GM12878 (cell line): Measurements from ENCODE around the gene CIB4. TPM values are rescaled to one million over a fixed set of nuclear protein-coding genes. Genes with fewer than 3 reads are reported as not detected.

Experiments used
- ATAC-seq: fragments of 200-7000 bp; cut with Tn5 transposase; 3 replicates; pipeline ENCODE4 v1.9.1; 2020; ENCODE audit warnings: mild to moderate bottlenecking, moderate library complexity
- BruUV-seq: library from RNA; stranded (reverse); fragments of 400-500 nt; replicated peaks from 2 replicates; lab custom pipeline; 2021; lab: Mats Ljungman, UMichigan
- CTCF ChIA-PET: fragments of 300-600 bp; sonication (Branson Sonifier 250); formaldehyde crosslinking; extraction: SDS; loops from one replicate; lab custom pipeline; 2021; ENCODE audit warnings: inconsistent platforms; lab: Yijun Ruan, JAX
- POLR2A ChIA-PET: fragments of 350-600 bp; formaldehyde crosslinking; extraction: SDS; loops from one replicate; lab custom pipeline; 2021; ENCODE audit warnings: inconsistent platforms; lab: Charles Lee
- RAD21 ChIA-PET: fragments of 300-600 bp; sonication (Branson Sonifier 250); formaldehyde crosslinking; loops from one replicate; lab custom pipeline; 2023; ENCODE audit warnings: antibody characterized with exemption; ENCODE audit not compliant: unreplicated experiment; lab: Charles Lee
- SMC1A ChIA-PET: fragments of 300-600 bp; sonication (Branson Sonifier 250); formaldehyde crosslinking; loops from one replicate; lab custom pipeline; 2023; ENCODE audit not compliant: unreplicated experiment, uncharacterized antibody; lab: Charles Lee
- DNase-seq: peaks from one replicate; pipeline ENCODE4 v3.0.0-alpha.2; 2011; ENCODE audit warnings: low read depth, low spot score
- FAIRE-seq: peaks from 3 replicates; lab custom pipeline; 2011; peaks lifted over from hg19 to GRCh38; lab: Jason Lieb, UNC
- H2AFZ ChIP-seq: 2 replicates; pipeline ENCODE4 v1.6.0; 2011; ENCODE audit warnings: low read depth, low read length, control low read depth; ENCODE audit not compliant: control insufficient read depth
- H3K27ac ChIP-seq: 2 replicates; pipeline ENCODE4 v1.5.1; 2011; ENCODE audit warnings: control low read depth; ENCODE audit not compliant: control insufficient read depth, insufficient read depth
- H3K27me3 ChIP-seq, 2 experiments: replicated peaks in 1 of 2; 2 replicates each; pipeline versions ENCODE4 v1.6.0 to v1.6.1; 2011; ENCODE audit warnings: low read length in 1 of 2; ENCODE audit not compliant: control insufficient read depth in 2 of 2, insufficient read depth in 2 of 2
- H3K36me3 ChIP-seq, 2 experiments: 2 replicates each; pipeline ENCODE4 v1.5.1; 2011; ENCODE audit warnings: low read length in 1 of 2; ENCODE audit not compliant: control insufficient read depth in 2 of 2, insufficient read depth in 2 of 2
- H3K4me1 ChIP-seq: 2 replicates; pipeline ENCODE4 v1.6.1; 2011; ENCODE audit warnings: mild to moderate bottlenecking, low read length, moderate library complexity, mixed read lengths; ENCODE audit not compliant: control insufficient read depth, insufficient read depth
- H3K4me2 ChIP-seq: 2 replicates; pipeline ENCODE4 v1.6.0; 2011; ENCODE audit warnings: control low read depth; ENCODE audit not compliant: control insufficient read depth, insufficient read depth
- H3K4me3 ChIP-seq: fragments of 200-600 bp; sonication (generic); 2 replicates; pipeline ENCODE4 v1.5.1; 2016
- H3K79me2 ChIP-seq: 2 replicates; pipeline ENCODE4 v1.6.0; 2011; ENCODE audit warnings: low read length; ENCODE audit not compliant: control insufficient read depth, insufficient read depth
- H3K9ac ChIP-seq: 2 replicates; pipeline ENCODE4 v1.8.0; 2011; ENCODE audit warnings: low read length, control low read depth, mixed read lengths; ENCODE audit not compliant: control insufficient read depth, insufficient read depth
- H3K9me3 ChIP-seq: replicated peaks from 3 replicates; pipeline ENCODE4 v1.5.1; 2011; ENCODE audit warnings: mild to moderate bottlenecking, low read length; ENCODE audit not compliant: control insufficient read depth, insufficient read depth
- H4K20me1 ChIP-seq: 2 replicates; pipeline ENCODE4 v1.6.0; 2011; ENCODE audit not compliant: control insufficient read depth, insufficient read depth
- CTCF ChIP-seq, 3 experiments: IDR thresholded peaks in 2 of 3; conservative IDR thresholded peaks in 1 of 3; 2 replicates each; pipeline ENCODE4 v1.5.1; 2011; ENCODE audit warnings: low read depth in 3 of 3, low read length in 3 of 3, mild to moderate bottlenecking in 3 of 3, control low read depth in 2 of 3, moderate library complexity in 2 of 3, inconsistent platforms in 1 of 3, mixed read lengths in 1 of 3; ENCODE audit not compliant: control insufficient read depth in 2 of 3, insufficient read depth in 1 of 3; ENCODE audit errors: extremely low read depth in 1 of 3
- MEF2B ChIP-seq: fragments of 450-650 bp; IDR thresholded peaks from 2 replicates; pipeline ENCODE4 v1.6.1; 2018; ENCODE audit warnings: mild to moderate bottlenecking, moderate library complexity; ENCODE audit not compliant: partially characterized antibody, poor library complexity, severe bottlenecking
- WGBS: methylation state at CpG from one replicate; pipeline ENCODE4 v1.1.6; 2016; ENCODE audit warnings: low lambda C conversion rate; ENCODE audit not compliant: insufficient replicate concordance, insufficient coverage; ENCODE audit errors: missing lambda C conversion rate; 5-methylcytosine and 5-hydroxymethylcytosine counted together
- in situ Hi-C: fragments of 300-500 bp; cut with MboI; formaldehyde crosslinking; loops from 9 replicates; pipeline ENCODE4 v1.14.3; 2018; ENCODE audit warnings: mixed read lengths
- intact Hi-C: fragments of 100-400 bp; cut with micrococcal nuclease; formaldehyde crosslinking; loops from one replicate; pipeline ENCODE4 v1.14.2; 2022; ENCODE audit not compliant: unreplicated experiment
- polyA plus RNA-seq, 11 experiments: library from polyadenylated mRNA; depleted of rRNA in 4 of 11; unstranded in 6 of 11; stranded (reverse) in 5 of 11; fragments of >200 nt; fragmentation: Nextera tagmentation in 4 of 11; fragmentation: Illumina TruSeq in 1 of 11; extraction: Ambion mirVana in 4 of 11; extraction: Trizol in 1 of 11; gene quantifications; 1 replicate in 1 of 11; 2 replicates in 10 of 11; pipeline versions ENCODE4 v1.2.1 to v1.2.3, GENCODE V29; 2011 to 2016; ENCODE audit warnings: inconsistent platforms in 2 of 11, missing spikeins in 2 of 11, low read depth in 1 of 11
- total RNA-seq, 4 experiments: library from RNA; depleted of rRNA in 3 of 4; stranded (reverse); fragments of >200 nt in 3 of 4; fragmentation: Illumina TruSeq in 1 of 4; extraction: Trizol in 1 of 4; gene quantifications; 2 replicates each; pipeline versions ENCODE4 v1.2.1 to v1.2.3, GENCODE V29; 2013 to 2021

The CIB4 gene
- total and polyA plus RNA-seq, 10 of the 15 experiments (the other 5 are each of a cell fraction or from before 2014, with no cell fraction given): not detected

- no peak overlapping the region for H2AFZ ChIP-seq
- 11% methylated on average over 8 of the region's 8 CpGs for WGBS
- in situ Hi-C loops: no loop called here
- ATAC-seq: no peak
- no peak for DNase-seq
- ChIA-PET SMC1A (no interaction called here), POLR2A (no interaction called here), CTCF (interaction anchor here (1.0 kb wide), 1 partner anchor 9 kb away, joined by 5 read pairs; no protein-coding TSS in a partner anchor), RAD21 (no interaction called here)
- no peak overlapping the region for H3K4me2 ChIP-seq
- no peaks in the 10 kb centered on the region for H3K9me3 ChIP-seq
- no peak for TF ChIP-seq MEF2B
- TF ChIP-seq CTCF (IDR thresholded peaks at IDR 0.05 in 2 of 3, conservative IDR thresholded peaks at IDR 0.05 in 1 of 3; ENCODE audit: control insufficient read depth in 2 of 3, extremely low read depth in 1 of 3, insufficient read depth in 1 of 3, low read depth in 3 of 3, low read length in 3 of 3): peak in 1 of 3 experiments; percentile 3; a peak in 1 of 6 replicates
- intact Hi-C loops: no loop called here
- no peak overlapping the region for H3K27ac ChIP-seq
- H3K4me1 ChIP-seq: no peaks in the 10 kb centered on the region
- no TSS peak for BruUV-seq
- H3K9ac ChIP-seq: no peak overlapping the region
- peaks cover 0 to 7% of the 10 kb centered on the region in 2 experiments; a peak in 3 of 4 replicates for H3K27me3 ChIP-seq
- FAIRE-seq: no peak
- no peaks in the 10 kb centered on the region for H3K36me3 ChIP-seq
- H3K79me2 ChIP-seq: no peaks in the 10 kb centered on the region
- H3K4me3 ChIP-seq: no peak overlapping the region
- no peaks in the 10 kb centered on the region for H4K20me1 ChIP-seq
Measured at GRCh38 chr2:26555246-26556133, 85.7 kb downstream of the CIB4 start.
